Measurements from ENCODE around the gene CDK5. TPM values are rescaled to one million over a fixed set of nuclear protein-coding genes. Genes with fewer than 3 reads are reported as not detected.
A peak's percentile ranks its signal among the peaks of the same experiment; 100 is the strongest.

CDK5 gene
- total and polyA plus RNA-seq, 2 of the 13 experiments (the other 11 are each of a cell fraction or from before 2014, with no cell fraction given) = 16.4 to 21.3 TPM

DNA sequence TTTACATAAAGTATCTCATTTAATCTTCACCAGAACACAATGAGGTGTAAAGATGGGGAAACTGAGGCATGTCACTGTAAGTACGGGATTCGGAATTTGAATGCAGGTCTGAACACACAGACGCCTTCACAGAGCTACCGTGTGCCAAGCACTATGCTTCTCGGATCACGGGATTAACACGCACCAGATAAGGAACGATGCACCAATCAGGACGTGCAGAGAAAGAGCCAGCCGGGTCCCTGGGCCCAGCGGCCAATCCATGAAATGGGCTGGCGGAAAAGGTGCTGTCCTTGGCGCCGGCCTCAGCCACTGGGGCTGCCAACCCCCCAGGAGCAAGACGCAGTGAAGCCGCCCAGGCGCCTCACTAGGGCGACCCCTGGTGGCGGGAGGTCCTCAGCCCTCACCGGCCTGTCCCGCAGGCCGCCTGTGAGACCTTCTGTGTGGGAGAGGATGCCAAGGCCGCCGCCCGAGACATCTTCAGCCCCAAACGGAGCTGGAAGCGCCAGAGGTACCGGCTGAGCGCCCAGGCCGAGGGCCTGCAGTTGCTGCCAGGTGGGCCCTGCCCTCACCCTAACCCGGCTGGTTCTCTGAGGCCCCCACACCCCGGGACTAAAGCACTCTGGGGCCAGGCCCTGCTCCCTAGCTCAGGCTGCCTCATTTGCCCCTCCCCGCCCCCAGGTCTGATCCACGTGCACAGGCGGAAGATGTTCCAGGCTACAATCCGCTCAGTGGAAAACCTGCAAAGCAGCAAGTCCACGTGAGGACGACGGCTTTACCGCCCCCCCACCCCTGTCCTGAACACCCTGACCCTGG lies 49.0 kb downstream of the CDK5 start (continued):
- TF ChIP-seq, protein P1, sequence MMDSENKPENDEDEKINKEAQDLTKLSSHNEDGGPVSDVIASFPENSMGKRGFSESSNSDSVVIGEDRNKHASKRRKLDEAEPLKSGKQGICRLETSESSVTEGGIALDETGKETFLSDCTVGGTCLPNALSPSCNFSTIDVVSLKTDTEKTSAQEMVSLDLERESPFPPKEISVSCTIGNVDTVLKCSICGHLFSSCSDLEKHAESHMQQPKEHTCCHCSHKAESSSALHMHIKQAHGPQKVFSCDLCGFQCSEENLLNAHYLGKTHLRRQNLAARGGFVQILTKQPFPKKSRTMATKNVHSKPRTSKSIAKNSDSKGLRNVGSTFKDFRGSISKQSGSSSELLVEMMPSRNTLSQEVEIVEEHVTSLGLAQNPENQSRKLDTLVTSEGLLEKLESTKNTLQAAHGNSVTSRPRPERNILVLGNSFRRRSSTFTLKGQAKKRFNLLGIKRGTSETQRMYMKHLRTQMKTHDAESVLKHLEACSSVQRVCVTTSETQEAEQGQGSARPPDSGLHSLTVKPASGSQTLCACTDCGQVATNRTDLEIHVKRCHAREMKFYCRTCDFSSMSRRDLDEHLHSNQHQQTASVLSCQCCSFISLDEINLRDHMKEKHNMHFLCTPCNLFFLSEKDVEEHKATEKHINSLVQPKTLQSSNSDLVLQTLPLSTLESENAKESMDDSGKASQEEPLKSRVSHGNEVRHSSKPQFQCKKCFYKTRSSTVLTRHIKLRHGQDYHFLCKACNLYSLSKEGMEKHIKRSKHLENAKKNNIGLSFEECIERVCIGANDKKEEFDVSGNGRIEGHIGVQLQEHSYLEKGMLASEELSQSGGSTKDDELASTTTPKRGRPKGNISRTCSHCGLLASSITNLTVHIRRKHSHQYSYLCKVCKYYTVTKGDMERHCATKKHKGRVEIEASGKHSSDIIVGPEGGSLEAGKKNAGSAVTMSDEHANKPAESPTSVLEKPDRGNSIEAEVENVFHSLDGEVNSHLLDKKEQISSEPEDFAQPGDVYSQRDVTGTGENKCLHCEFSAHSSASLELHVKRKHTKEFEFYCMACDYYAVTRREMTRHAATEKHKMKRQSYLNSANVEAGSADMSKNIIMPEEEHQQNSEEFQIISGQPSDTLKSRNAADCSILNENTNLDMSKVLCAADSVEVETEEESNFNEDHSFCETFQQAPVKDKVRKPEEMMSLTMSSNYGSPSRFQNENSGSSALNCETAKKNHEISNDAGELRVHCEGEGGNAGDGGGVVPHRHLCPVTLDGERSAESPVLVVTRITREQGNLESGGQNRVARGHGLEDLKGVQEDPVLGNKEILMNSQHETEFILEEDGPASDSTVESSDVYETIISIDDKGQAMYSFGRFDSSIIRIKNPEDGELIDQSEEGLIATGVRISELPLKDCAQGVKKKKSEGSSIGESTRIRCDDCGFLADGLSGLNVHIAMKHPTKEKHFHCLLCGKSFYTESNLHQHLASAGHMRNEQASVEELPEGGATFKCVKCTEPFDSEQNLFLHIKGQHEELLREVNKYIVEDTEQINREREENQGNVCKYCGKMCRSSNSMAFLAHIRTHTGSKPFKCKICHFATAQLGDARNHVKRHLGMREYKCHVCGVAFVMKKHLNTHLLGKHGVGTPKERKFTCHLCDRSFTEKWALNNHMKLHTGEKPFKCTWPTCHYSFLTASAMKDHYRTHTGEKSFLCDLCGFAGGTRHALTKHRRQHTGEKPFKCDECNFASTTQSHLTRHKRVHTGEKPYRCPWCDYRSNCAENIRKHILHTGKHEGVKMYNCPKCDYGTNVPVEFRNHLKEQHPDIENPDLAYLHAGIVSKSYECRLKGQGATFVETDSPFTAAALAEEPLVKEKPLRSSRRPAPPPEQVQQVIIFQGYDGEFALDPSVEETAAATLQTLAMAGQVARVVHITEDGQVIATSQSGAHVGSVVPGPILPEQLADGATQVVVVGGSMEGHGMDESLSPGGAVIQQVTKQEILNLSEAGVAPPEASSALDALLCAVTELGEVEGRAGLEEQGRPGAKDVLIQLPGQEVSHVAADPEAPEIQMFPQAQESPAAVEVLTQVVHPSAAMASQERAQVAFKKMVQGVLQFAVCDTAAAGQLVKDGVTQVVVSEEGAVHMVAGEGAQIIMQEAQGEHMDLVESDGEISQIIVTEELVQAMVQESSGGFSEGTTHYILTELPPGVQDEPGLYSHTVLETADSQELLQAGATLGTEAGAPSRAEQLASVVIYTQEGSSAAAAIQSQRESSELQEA (CRISPR knock-in tag; IDR thresholded peaks at IDR 0.05; ENCODE audit: not compliant biosample characterization) = no peak
- TF ChIP-seq, protein P2, sequence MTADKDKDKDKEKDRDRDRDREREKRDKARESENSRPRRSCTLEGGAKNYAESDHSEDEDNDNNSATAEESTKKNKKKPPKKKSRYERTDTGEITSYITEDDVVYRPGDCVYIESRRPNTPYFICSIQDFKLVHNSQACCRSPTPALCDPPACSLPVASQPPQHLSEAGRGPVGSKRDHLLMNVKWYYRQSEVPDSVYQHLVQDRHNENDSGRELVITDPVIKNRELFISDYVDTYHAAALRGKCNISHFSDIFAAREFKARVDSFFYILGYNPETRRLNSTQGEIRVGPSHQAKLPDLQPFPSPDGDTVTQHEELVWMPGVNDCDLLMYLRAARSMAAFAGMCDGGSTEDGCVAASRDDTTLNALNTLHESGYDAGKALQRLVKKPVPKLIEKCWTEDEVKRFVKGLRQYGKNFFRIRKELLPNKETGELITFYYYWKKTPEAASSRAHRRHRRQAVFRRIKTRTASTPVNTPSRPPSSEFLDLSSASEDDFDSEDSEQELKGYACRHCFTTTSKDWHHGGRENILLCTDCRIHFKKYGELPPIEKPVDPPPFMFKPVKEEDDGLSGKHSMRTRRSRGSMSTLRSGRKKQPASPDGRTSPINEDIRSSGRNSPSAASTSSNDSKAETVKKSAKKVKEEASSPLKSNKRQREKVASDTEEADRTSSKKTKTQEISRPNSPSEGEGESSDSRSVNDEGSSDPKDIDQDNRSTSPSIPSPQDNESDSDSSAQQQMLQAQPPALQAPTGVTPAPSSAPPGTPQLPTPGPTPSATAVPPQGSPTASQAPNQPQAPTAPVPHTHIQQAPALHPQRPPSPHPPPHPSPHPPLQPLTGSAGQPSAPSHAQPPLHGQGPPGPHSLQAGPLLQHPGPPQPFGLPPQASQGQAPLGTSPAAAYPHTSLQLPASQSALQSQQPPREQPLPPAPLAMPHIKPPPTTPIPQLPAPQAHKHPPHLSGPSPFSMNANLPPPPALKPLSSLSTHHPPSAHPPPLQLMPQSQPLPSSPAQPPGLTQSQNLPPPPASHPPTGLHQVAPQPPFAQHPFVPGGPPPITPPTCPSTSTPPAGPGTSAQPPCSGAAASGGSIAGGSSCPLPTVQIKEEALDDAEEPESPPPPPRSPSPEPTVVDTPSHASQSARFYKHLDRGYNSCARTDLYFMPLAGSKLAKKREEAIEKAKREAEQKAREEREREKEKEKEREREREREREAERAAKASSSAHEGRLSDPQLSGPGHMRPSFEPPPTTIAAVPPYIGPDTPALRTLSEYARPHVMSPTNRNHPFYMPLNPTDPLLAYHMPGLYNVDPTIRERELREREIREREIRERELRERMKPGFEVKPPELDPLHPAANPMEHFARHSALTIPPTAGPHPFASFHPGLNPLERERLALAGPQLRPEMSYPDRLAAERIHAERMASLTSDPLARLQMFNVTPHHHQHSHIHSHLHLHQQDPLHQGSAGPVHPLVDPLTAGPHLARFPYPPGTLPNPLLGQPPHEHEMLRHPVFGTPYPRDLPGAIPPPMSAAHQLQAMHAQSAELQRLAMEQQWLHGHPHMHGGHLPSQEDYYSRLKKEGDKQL (CRISPR knock-in tag; IDR thresholded peaks at IDR 0.05; ENCODE audit: low read depth) = no peak
- TF ChIP-seq, protein P3, sequence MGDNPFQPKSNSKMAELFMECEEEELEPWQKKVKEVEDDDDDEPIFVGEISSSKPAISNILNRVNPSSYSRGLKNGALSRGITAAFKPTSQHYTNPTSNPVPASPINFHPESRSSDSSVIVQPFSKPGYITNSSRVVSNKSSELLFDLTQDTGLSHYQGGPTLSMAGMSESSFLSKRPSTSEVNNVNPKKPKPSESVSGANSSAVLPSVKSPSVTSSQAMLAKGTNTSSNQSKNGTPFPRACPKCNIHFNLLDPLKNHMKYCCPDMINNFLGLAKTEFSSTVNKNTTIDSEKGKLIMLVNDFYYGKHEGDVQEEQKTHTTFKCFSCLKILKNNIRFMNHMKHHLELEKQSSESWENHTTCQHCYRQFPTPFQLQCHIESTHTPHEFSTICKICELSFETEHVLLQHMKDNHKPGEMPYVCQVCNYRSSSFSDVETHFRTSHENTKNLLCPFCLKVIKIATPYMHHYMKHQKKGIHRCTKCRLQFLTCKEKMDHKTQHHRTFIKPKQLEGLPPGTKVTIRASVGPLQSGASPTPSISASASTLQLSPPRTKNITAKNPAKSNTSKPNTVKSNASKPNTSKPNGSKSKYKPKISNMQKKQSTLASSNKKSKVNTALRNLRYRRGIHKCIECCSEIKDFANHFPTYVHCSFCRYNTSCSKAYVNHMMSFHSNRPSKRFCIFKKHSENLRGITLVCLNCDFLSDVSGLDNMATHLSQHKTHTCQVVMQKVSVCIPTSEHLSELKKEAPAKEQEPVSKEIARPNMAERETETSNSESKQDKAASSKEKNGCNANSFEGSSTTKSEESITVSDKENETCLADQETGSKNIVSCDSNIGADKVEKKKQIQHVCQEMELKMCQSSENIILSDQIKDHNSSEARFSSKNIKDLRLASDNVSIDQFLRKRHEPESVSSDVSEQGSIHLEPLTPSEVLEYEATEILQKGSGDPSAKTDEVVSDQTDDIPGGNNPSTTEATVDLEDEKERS (CRISPR knock-in tag; IDR thresholded peaks at IDR 0.05) = peak; percentile 76; the same call in 1 of the 2 replicates
- TF ChIP-seq BCL6 (CRISPR knock-in tag; IDR thresholded peaks at IDR 0.05) (no peak), ZKSCAN5 (CRISPR knock-in tag; IDR thresholded peaks at IDR 0.05) (no peak)
- TF ChIP-seq, protein P4, sequence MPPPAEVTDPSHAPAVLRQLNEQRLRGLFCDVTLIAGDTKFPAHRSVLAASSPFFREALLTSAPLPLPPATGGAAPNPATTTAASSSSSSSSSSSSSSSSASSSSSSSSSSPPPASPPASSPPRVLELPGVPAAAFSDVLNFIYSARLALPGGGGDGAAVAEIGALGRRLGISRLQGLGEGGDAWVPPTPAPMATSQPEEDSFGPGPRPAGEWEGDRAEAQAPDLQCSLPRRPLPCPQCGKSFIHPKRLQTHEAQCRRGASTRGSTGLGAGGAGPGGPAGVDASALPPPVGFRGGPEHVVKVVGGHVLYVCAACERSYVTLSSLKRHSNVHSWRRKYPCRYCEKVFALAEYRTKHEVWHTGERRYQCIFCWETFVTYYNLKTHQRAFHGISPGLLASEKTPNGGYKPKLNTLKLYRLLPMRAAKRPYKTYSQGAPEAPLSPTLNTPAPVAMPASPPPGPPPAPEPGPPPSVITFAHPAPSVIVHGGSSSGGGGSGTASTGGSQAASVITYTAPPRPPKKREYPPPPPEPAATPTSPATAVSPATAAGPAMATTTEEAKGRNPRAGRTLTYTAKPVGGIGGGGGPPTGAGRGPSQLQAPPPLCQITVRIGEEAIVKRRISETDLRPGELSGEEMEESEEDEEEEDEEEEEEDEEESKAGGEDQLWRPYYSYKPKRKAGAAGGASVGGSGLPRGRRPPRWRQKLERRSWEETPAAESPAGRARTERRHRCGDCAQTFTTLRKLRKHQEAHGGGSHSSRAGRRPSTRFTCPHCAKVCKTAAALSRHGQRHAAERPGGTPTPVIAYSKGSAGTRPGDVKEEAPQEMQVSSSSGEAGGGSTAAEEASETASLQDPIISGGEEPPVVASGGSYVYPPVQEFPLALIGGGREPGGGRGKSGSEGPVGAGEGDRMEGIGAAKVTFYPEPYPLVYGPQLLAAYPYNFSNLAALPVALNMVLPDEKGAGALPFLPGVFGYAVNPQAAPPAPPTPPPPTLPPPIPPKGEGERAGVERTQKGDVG (CRISPR knock-in tag; IDR thresholded peaks at IDR 0.05; ENCODE audit: borderline replicate concordance) = peak; percentile 44; the same call in 1 of the 2 replicates

All from HepG2 (cell line).